Endodermal cell (in vitro differentiated cells): Measurements from ENCODE around the gene ANKRD34A. TPM values are rescaled to one million over a fixed set of nuclear protein-coding genes. Genes with fewer than 3 reads are reported as not detected.
A peak's percentile ranks its signal among the peaks of the same experiment; 100 is the strongest.

Experiments
- DNase-seq: peaks from one replicate; pipeline ENCODE4 v3.0.0-alpha.2; 2017
- H3K27ac ChIP-seq: 2 replicates; pipeline ENCODE4 v1.5.1; 2013; ENCODE audit warnings: mild to moderate bottlenecking, low read depth, low read length, moderate library complexity
- H3K27me3 ChIP-seq: 2 replicates; pipeline ENCODE4 v1.6.1; 2013; ENCODE audit warnings: mild to moderate bottlenecking, low read length, moderate library complexity; ENCODE audit not compliant: insufficient read depth, control insufficient read depth, poor library complexity, severe bottlenecking
- H3K36me3 ChIP-seq: 2 replicates; pipeline ENCODE4 v1.7.0; 2013; ENCODE audit warnings: mild to moderate bottlenecking, low read length, moderate library complexity; ENCODE audit not compliant: control insufficient read depth, insufficient read depth
- H3K4me1 ChIP-seq: one replicate; pipeline ENCODE4 v1.7.0; 2013; ENCODE audit warnings: low read length; ENCODE audit not compliant: control insufficient read depth, insufficient read depth
- H3K4me3 ChIP-seq: 2 replicates; pipeline ENCODE4 v1.5.1; 2013; ENCODE audit warnings: mild to moderate bottlenecking, low read length, moderate library complexity
- H3K9ac ChIP-seq: 2 replicates; pipeline ENCODE4 v1.6.1; 2013; ENCODE audit warnings: mild to moderate bottlenecking, low read length, moderate library complexity; ENCODE audit not compliant: poor library complexity, severe bottlenecking; ENCODE audit errors: extremely low read depth
- H3K9me3 ChIP-seq: 2 replicates; pipeline ENCODE4 v1.6.1; 2013; ENCODE audit warnings: mild to moderate bottlenecking, low read length, moderate library complexity; ENCODE audit not compliant: control insufficient read depth
- H3K27ac Mint-ChIP-seq: 2 replicates; pipeline ENCODE4 v1.8.0; 2020; ENCODE audit warnings: mixed read lengths
- H3K27me3 Mint-ChIP-seq: 2 replicates; pipeline ENCODE4 v1.8.0; 2021; ENCODE audit warnings: mild to moderate bottlenecking, mixed read lengths; ENCODE audit not compliant: insufficient read depth
- H3K36me3 Mint-ChIP-seq: 2 replicates; pipeline ENCODE4 v1.8.0; 2020; ENCODE audit warnings: low read depth, mixed read lengths
- H3K4me1 Mint-ChIP-seq: 2 replicates; pipeline ENCODE4 v1.8.0; 2020; ENCODE audit warnings: mixed read lengths
- H3K4me3 Mint-ChIP-seq: 2 replicates; pipeline ENCODE4 v1.8.0; 2020; ENCODE audit warnings: mild to moderate bottlenecking, moderate library complexity, mixed read lengths
- H3K9me3 Mint-ChIP-seq: 2 replicates; pipeline ENCODE4 v1.8.0; 2020; ENCODE audit warnings: mild to moderate bottlenecking, mixed read lengths
- WGBS, 2 experiments: methylation state at CpG; one replicate each; pipeline versions ENCODE4 v1.1.5 to v1.1.7; 2013; ENCODE audit warnings: missing lambda C conversion rate in 2 of 2, mixed read lengths in 1 of 2; ENCODE audit not compliant: insufficient coverage in 1 of 2, insufficient read length in 1 of 2; 5-methylcytosine and 5-hydroxymethylcytosine counted together
- total RNA-seq, 2 donors: library from RNA; stranded (reverse); fragmentation: NEBNext Ultra II Directional in 1 of 2; extraction: Animal tissue kit (Norgen Biotek cat#: 25700) in 1 of 2; gene quantifications; 2 replicates in 1 of 2; 3 replicates in 1 of 2; pipeline ENCODE4 v1.2.1, GENCODE V29; 2021
- TF ChIP-seq, protein P1 (sequence below): fragments of 200-600 bp; sonication (generic); conservative IDR thresholded peaks from 2 replicates; pipeline ENCODE4 v1.5.0; 2021; ENCODE audit warnings: antibody characterized with exemption, mild to moderate bottlenecking

The ANKRD34A gene
- total RNA-seq, 2 donors from 2014 or later, result 0.55 to 1.4 TPM

DNA sequence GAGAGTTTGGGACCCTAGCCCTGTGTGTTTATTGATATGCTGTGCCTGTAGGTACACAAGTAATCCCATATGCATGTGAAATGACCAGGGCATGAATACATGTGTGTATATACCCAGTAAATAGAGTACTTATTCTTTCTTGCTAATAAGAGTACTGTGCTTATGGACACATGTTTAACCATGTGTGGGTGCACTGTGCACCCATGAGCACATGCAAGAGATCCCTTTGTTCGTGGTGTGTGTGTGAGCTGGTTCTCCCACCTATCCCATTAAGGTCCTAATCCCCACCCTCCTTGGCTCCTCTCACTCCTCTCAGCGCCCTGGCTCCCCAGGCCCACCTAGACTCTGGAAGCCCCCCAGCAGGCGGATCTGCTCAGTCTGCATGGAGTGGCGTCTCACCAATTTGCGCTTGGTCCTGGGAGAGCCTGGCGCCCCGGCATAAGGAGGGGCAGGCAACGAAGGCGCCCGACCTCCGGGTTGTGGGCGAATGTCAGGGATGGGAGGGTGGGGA is 4.4 kb downstream of the ANKRD34A start:
- H3K4me1 ChIP-seq, result peaks cover 6% of the 10 kb centered on the region
- H3K9ac ChIP-seq, result no peak overlapping the region
- peaks cover 48% of the 10 kb centered on the region for H3K4me1 Mint-ChIP-seq

DNA sequence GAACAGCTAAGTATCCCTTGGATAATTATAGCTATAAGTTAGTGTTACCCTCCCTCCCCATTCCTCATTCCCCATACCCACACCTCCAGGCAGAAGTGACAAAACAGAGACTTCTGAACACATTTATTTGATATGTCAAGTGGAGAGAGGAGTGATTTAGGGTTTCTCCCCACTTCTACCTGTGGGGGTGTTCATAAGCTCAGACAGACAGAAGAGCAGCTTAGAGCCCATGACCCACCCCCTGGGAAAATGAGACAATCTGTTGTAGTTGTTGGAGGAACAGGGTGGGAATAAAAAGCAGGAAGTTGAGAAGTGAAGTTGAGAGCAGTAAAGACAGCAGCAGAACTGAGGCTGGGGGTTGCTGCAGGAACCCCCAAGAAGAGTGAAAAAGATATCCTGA is 5.0 kb downstream of the ANKRD34A start:
- peaks cover 9% of the 10 kb centered on the region for H3K4me1 ChIP-seq
- H3K27me3 Mint-ChIP-seq, result peaks cover 73% of the 10 kb centered on the region
- no peaks in the 10 kb centered on the region for H3K9me3 ChIP-seq
- H3K4me3 Mint-ChIP-seq, result peak overlapping the region; percentile 81
- no peaks in the 10 kb centered on the region for H3K36me3 ChIP-seq
- peaks cover 37% of the 10 kb centered on the region for H3K27me3 ChIP-seq
- no peak overlapping the region for H3K27ac ChIP-seq
- H3K9ac ChIP-seq, result no peak overlapping the region
- H3K27ac Mint-ChIP-seq, result no peak overlapping the region
- no peak for DNase-seq
- no peak overlapping the region for H3K4me3 ChIP-seq
- H3K9me3 Mint-ChIP-seq, result no peaks in the 10 kb centered on the region
- TF ChIP-seq, protein P1, sequence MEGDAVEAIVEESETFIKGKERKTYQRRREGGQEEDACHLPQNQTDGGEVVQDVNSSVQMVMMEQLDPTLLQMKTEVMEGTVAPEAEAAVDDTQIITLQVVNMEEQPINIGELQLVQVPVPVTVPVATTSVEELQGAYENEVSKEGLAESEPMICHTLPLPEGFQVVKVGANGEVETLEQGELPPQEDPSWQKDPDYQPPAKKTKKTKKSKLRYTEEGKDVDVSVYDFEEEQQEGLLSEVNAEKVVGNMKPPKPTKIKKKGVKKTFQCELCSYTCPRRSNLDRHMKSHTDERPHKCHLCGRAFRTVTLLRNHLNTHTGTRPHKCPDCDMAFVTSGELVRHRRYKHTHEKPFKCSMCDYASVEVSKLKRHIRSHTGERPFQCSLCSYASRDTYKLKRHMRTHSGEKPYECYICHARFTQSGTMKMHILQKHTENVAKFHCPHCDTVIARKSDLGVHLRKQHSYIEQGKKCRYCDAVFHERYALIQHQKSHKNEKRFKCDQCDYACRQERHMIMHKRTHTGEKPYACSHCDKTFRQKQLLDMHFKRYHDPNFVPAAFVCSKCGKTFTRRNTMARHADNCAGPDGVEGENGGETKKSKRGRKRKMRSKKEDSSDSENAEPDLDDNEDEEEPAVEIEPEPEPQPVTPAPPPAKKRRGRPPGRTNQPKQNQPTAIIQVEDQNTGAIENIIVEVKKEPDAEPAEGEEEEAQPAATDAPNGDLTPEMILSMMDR, result no peak
- no peaks in the 10 kb centered on the region for H3K36me3 Mint-ChIP-seq
- H3K4me1 Mint-ChIP-seq, result peaks cover 50% of the 10 kb centered on the region

More for the DNA sequence above, 4.4 kb downstream of the ANKRD34A start:
- Mint-ChIP-seq H3K27me3 (peaks cover 72% of the 10 kb centered on the region), H3K9me3 (no peaks in the 10 kb centered on the region), H3K4me3 (peak overlapping the region; percentile 81), H3K27ac (no peak overlapping the region), H3K36me3 (no peaks in the 10 kb centered on the region)
- Histone ChIP-seq H3K4me3 (peak overlapping the region; percentile 86), H3K9me3 (no peaks in the 10 kb centered on the region), H3K27me3 (peaks cover 37% of the 10 kb centered on the region), H3K36me3 (no peaks in the 10 kb centered on the region), H3K27ac (no peak overlapping the region)
- WGBS, 2 experiments, result 17% methylated on average over 12 of the region's 12 CpGs; no CpG with 5 or more reads in 1 of the 2 experiments
- DNase-seq, result no peak
- TF ChIP-seq, protein P1, result no peak

DNA sequence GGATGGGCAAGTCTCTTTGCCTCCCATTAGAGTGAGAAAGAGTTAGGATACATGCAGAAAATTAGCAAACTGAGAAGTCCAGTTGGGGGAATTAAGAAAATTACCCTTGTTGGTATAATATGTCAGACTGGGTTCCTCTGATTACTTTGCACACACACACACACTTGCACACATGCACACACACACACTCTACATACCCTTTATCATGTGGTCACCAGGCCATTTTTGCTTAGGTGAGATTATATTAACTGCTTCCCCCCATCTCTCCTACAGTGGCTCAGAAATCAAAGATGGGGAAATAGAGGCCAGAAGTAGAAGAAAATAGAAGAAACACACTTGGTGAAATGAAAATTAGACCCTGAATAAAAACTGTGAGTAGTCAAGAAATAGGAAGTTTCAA is 5.6 kb downstream of the ANKRD34A start:
- Mint-ChIP-seq H3K9me3 (no peaks in the 10 kb centered on the region), H3K36me3 (no peaks in the 10 kb centered on the region), H3K4me3 (no peak overlapping the region), H3K27me3 (peaks cover 73% of the 10 kb centered on the region), H3K4me1 (peaks cover 46% of the 10 kb centered on the region), H3K27ac (no peak overlapping the region)
- H3K27ac ChIP-seq, result no peak overlapping the region
- H3K9me3 ChIP-seq, result no peaks in the 10 kb centered on the region
- TF ChIP-seq, protein P1, result no peak
- H3K4me1 ChIP-seq, result peaks cover 12% of the 10 kb centered on the region
- H3K4me3 ChIP-seq, result no peak overlapping the region
- peaks cover 37% of the 10 kb centered on the region for H3K27me3 ChIP-seq
- no peaks in the 10 kb centered on the region for H3K36me3 ChIP-seq
- DNase-seq, result no peak
- H3K9ac ChIP-seq, result no peak overlapping the region
